Stimulated activated CD8-positive, alpha-beta memory T cell treated with anti-CD3 and anti-CD28 coated beads, Interleukin-15, amount 100 ng/mL, for 1 hour (primary cell): ENCODE results near the gene TTC39C.
"Not testable (repeated sequence)": the region's sequence is repeated elsewhere in the genome, so short reads cannot be mapped to it uniquely, and the experiment has no call there.

Source experiments
- DNase-seq: peaks from one replicate; pipeline ENCODE4 v3.0.0-alpha.2; 2020; ENCODE audit warnings: low read depth

Gene TTC39C

GRCh38 chr18:24138409-24138788 lies 123.8 kb downstream of the TTC39C start:
- DNase-seq, result no peak

- peak; percentile 42 for DNase-seq
These were observed 124.4 kb downstream of the TTC39C start, which contains the start of gene CABYR for GRCh38 chr18:24138789-24139616. CABYR (plus strand) TSS chr18:24139062; CDS start chr18:24143115, 4,053 bp downstream.

- DNase-seq, result no peak
These were observed 126.1 kb downstream of the TTC39C start for GRCh38 chr18:24140697-24141096.

- no peak for DNase-seq
These were observed 127.8 kb downstream of the TTC39C start for GRCh38 chr18:24142376-24142775.

- DNase-seq, result not testable (repeated sequence)
These were observed 135.0 kb downstream of the TTC39C start for GRCh38 chr18:24149591-24149990.

- DNase-seq, result no peak
These were observed 138.8 kb downstream of the TTC39C start for GRCh38 chr18:24153397-24153796.

GRCh38 chr18:24157855-24158254 lies 143.3 kb downstream of the TTC39C start:
- no peak for DNase-seq

GRCh38 chr18:24160086-24160485 lies 145.5 kb downstream of the TTC39C start:
- no peak for DNase-seq

GRCh38 chr18:24161304-24161703 lies 146.8 kb downstream of the TTC39C start:
- no peak for DNase-seq

- no peak for DNase-seq
These were observed 153.9 kb downstream of the TTC39C start for GRCh38 chr18:24168496-24168895.

- DNase-seq, result no peak
These were observed 155.8 kb downstream of the TTC39C start for GRCh38 chr18:24170360-24170759.

GRCh38 chr18:24173997-24174396 lies 159.4 kb downstream of the TTC39C start:
- DNase-seq, result no peak

GRCh38 chr18:24176727-24177416 lies 162.3 kb downstream of the TTC39C start:
- peak; percentile 4 for DNase-seq

GRCh38 chr18:24177499-24178133 lies 163.1 kb downstream of the TTC39C start:
- no peak for DNase-seq

GRCh38 chr18:24180048-24180447 lies 165.5 kb downstream of the TTC39C start:
- no peak for DNase-seq

- no peak for DNase-seq
These were observed 167.3 kb downstream of the TTC39C start for GRCh38 chr18:24181806-24182205.
